NCI-H2196 (cell line): ENCODE measurements around the gene HIVEP3.

Experiments used
- DNase-seq: peaks from one replicate; lab custom pipeline; 2025; ENCODE audit not compliant: unreplicated experiment; lab: John Stamatoyannopoulos, UW

Gene HIVEP3

GRCh38 chr1:41715441-41716095 lies 203.2 kb downstream of the HIVEP3 start:
- no peak for DNase-seq

- no peak for DNase-seq
Observed at GRCh38 chr1:41714638-41715389, 203.9 kb downstream of the HIVEP3 start.

- no peak for DNase-seq
Observed at GRCh38 chr1:41713557-41714327, 205.0 kb downstream of the HIVEP3 start.

- DNase-seq, result no peak
Observed at GRCh38 chr1:41713141-41713540, 205.6 kb downstream of the HIVEP3 start.

- peak; percentile 30 for DNase-seq
Observed at GRCh38 chr1:41712695-41713094, 206.0 kb downstream of the HIVEP3 start.

- no peak for DNase-seq
Observed at GRCh38 chr1:41712081-41712480, 206.6 kb downstream of the HIVEP3 start.

- DNase-seq, result no peak
Observed at GRCh38 chr1:41711581-41711980, 207.1 kb downstream of the HIVEP3 start.

- no peak for DNase-seq
Observed at GRCh38 chr1:41710980-41711379, 207.7 kb downstream of the HIVEP3 start.

- DNase-seq, result no peak
Observed at GRCh38 chr1:41709873-41710272, 208.8 kb downstream of the HIVEP3 start.

- no peak for DNase-seq
Observed at GRCh38 chr1:41709331-41709730, 209.4 kb downstream of the HIVEP3 start.

GRCh38 chr1:41708332-41708731 lies 210.4 kb downstream of the HIVEP3 start:
- DNase-seq, result no peak

GRCh38 chr1:41707793-41708192 lies 210.9 kb downstream of the HIVEP3 start:
- no peak for DNase-seq

- DNase-seq, result no peak
Observed at GRCh38 chr1:41705798-41706197, 212.9 kb downstream of the HIVEP3 start.

GRCh38 chr1:41704196-41704595 lies 214.5 kb downstream of the HIVEP3 start:
- DNase-seq, result no peak

- DNase-seq, result no peak
Observed at GRCh38 chr1:41702771-41703170, 216.0 kb downstream of the HIVEP3 start.

- no peak for DNase-seq
Observed at GRCh38 chr1:41700986-41701535, 217.7 kb downstream of the HIVEP3 start.

GRCh38 chr1:41700581-41700980 lies 218.1 kb downstream of the HIVEP3 start:
- no peak for DNase-seq

- no peak for DNase-seq
Observed at GRCh38 chr1:41699861-41700248, 218.9 kb downstream of the HIVEP3 start.

GRCh38 chr1:41698916-41699860 lies 219.5 kb downstream of the HIVEP3 start:
- DNase-seq, result no peak

GRCh38 chr1:41696381-41696780 lies 222.3 kb downstream of the HIVEP3 start:
- DNase-seq, result no peak
